K562 (cell line): Measurements from ENCODE around the gene ARNT2. TPM values are rescaled to one million over a fixed set of nuclear protein-coding genes. Genes with fewer than 3 reads are reported as not detected.

Experiments
- ATAC-seq: fragments of 200-7000 bp; cut with Tn5 transposase; 3 replicates; pipeline ENCODE4 v1.9.1; 2020; ENCODE audit warnings: moderate library complexity
- BruUV-seq: library from RNA; stranded (reverse); fragments of 400-500 nt; replicated peaks from 2 replicates; lab custom pipeline; 2021; lab: Mats Ljungman, UMichigan
- CTCF ChIA-PET: fragments of 300-600 bp; formaldehyde crosslinking; extraction: SDS; loops from one replicate; lab custom pipeline; 2021; ENCODE audit warnings: low intra/inter-chr PET ratio; lab: Yijun Ruan, JAX
- POLR2A ChIA-PET: fragments of 300-600, 350-650 bp; sonication (Branson Sonifier 250); formaldehyde crosslinking; extraction: SDS; loops from one replicate; lab custom pipeline; 2021; ENCODE audit warnings: antibody characterized with exemption, inconsistent platforms; lab: Yijun Ruan, JAX
- DNase-seq, 4 experiments: peaks; one replicate each; pipeline versions ENCODE4 v3.0.0 to v3.0.0-alpha.2; 2011 to 2018; ENCODE audit warnings: low spot score in 3 of 4, mixed read lengths in 3 of 4; ENCODE audit errors: extremely low read depth in 1 of 4
- FAIRE-seq: peaks from 2 replicates; lab custom pipeline; 2011; peaks lifted over from hg19 to GRCh38; lab: Jason Lieb, UNC
- H2AFZ ChIP-seq: 2 replicates; pipeline ENCODE4 v1.6.0; 2011; ENCODE audit warnings: low read depth, low read length, control low read depth, inconsistent platforms
- H3K27ac ChIP-seq: fragments of 200-600 bp; 3 replicates; pipeline ENCODE4 v1.8.0; 2011; ENCODE audit warnings: low read depth, mild to moderate bottlenecking, control low read depth, inconsistent platforms, low read length, moderate library complexity, mixed read lengths; ENCODE audit errors: extremely low read depth
- H3K27me3 ChIP-seq, 2 experiments: fragments of 300-600 bp in 1 of 2; 2 replicates in 1 of 2; 3 replicates in 1 of 2; pipeline versions ENCODE4 v1.6.0 to v1.8.0; 2011; ENCODE audit warnings: inconsistent platforms in 2 of 2, low read length in 2 of 2, mild to moderate bottlenecking in 1 of 2, mixed read lengths in 1 of 2, moderate library complexity in 1 of 2; ENCODE audit not compliant: control insufficient read depth in 2 of 2, insufficient read depth in 2 of 2
- H3K36me3 ChIP-seq: fragments of 300-600 bp; 3 replicates; pipeline ENCODE4 v1.8.0; 2011; ENCODE audit warnings: mild to moderate bottlenecking, low read length, inconsistent platforms; ENCODE audit not compliant: control insufficient read depth, insufficient read depth
- H3K4me1 ChIP-seq, 2 experiments: fragments of 200-600 bp in 1 of 2; replicated peaks in 1 of 2; 2 replicates in 1 of 2; 3 replicates in 1 of 2; pipeline versions ENCODE4 v1.5.1 to v1.8.0; 2011; ENCODE audit warnings: inconsistent platforms in 2 of 2, low read length in 2 of 2, mild to moderate bottlenecking in 1 of 2, mixed read lengths in 1 of 2, moderate library complexity in 1 of 2; ENCODE audit not compliant: control insufficient read depth in 2 of 2, insufficient read depth in 2 of 2
- H3K4me2 ChIP-seq: 2 replicates; pipeline ENCODE4 v1.6.1; 2011; ENCODE audit warnings: low read length, control low read depth, inconsistent platforms, mixed read lengths; ENCODE audit not compliant: insufficient read depth
- H3K4me3 ChIP-seq: fragments of 200-600 bp; sonication (generic), shearing (Covaris generic); 2 replicates; pipeline ENCODE4 v1.5.1; 2016; ENCODE audit warnings: control low read depth, inconsistent platforms
- H3K79me2 ChIP-seq: fragments of 200-600 bp; 3 replicates; pipeline ENCODE4 v1.8.0; 2011; ENCODE audit warnings: low read length, inconsistent platforms; ENCODE audit not compliant: control insufficient read depth, insufficient read depth
- H3K9ac ChIP-seq, 2 experiments: 2 replicates each; pipeline versions ENCODE4 v1.6.0 to v1.6.1; 2011; ENCODE audit warnings: low read depth in 2 of 2, low read length in 2 of 2, control low read depth in 1 of 2, inconsistent platforms in 1 of 2, mild to moderate bottlenecking in 1 of 2, mixed read lengths in 1 of 2; ENCODE audit not compliant: insufficient read depth in 1 of 2
- H3K9me1 ChIP-seq: one replicate; pipeline ENCODE4 v1.6.0; 2011; ENCODE audit warnings: inconsistent platforms, mild to moderate bottlenecking, low read length, moderate library complexity; ENCODE audit not compliant: control insufficient read depth, insufficient read depth
- H3K9me3 ChIP-seq: replicated peaks from 2 replicates; pipeline ENCODE4 v1.5.1; 2011; ENCODE audit warnings: low read depth, low read length, inconsistent platforms; ENCODE audit not compliant: control insufficient read depth, insufficient read depth
- H4K20me1 ChIP-seq: replicated peaks from 2 replicates; pipeline ENCODE4 v1.6.1; 2011; ENCODE audit warnings: low read length, inconsistent platforms, mixed read lengths; ENCODE audit not compliant: control insufficient read depth, insufficient read depth
- ARID2 ChIP-seq: fragments of 450-650 bp; IDR thresholded peaks from 2 replicates; pipeline ENCODE4 v1.6.1; 2017; ENCODE audit warnings: antibody characterized with exemption, mild to moderate bottlenecking
- ATF1 ChIP-seq, 2 experiments: fragments of 450-650 bp in 1 of 2; IDR thresholded peaks; 2 replicates each; pipeline ENCODE4 v1.6.1; 2016; ENCODE audit warnings: missing compliant biosample characterization in 1 of 2, missing genetic modification characterization in 1 of 2
- ATF6 ChIP-seq: sonication (generic); formaldehyde crosslinking; IDR thresholded peaks from 2 replicates; pipeline ENCODE4 v1.4.0; 2020; ENCODE audit warnings: mild to moderate bottlenecking, missing genetic modification reagents
- GABPA ChIP-seq: fragments of 200-800 bp; sonication (Bioruptor generic); conservative IDR thresholded peaks from 2 replicates; pipeline ENCODE4 v1.6.1; 2016; ENCODE audit warnings: low read depth, missing genetic modification characterization, missing compliant biosample characterization
- HNRNPH1 ChIP-seq: fragments of 200-400 bp; formaldehyde crosslinking; optimal IDR thresholded peaks from 2 replicates; pipeline ENCODE3; 2017; ENCODE audit warnings: low read depth, mild to moderate bottlenecking, low read length, moderate library complexity
- KLF1 ChIP-seq: fragments of 450-650 bp; IDR thresholded peaks from 2 replicates; pipeline ENCODE4 v1.6.1; 2016; ENCODE audit warnings: missing genetic modification characterization, missing compliant biosample characterization
- MAZ ChIP-seq, 2 experiments: fragments of 450-650 bp in 1 of 2; sonication (generic) in 1 of 2; formaldehyde crosslinking; IDR thresholded peaks in 1 of 2; conservative IDR thresholded peaks in 1 of 2; 2 replicates each; pipeline versions ENCODE4 v1.4.0 to v1.5.0; 2020; ENCODE audit warnings: mild to moderate bottlenecking in 1 of 2, missing genetic modification reagents in 1 of 2
- RAD21 ChIP-seq, 2 experiments: fragments of 250-450 bp in 1 of 2; fragments of 450-650 bp in 1 of 2; sonication (Bioruptor Pico) in 1 of 2; formaldehyde crosslinking in 1 of 2; IDR thresholded peaks in 1 of 2; conservative IDR thresholded peaks in 1 of 2; 2 replicates each; pipeline versions ENCODE4 v1.4.0 to v1.8.0; 2020 to 2022; ENCODE audit warnings: mild to moderate bottlenecking in 2 of 2, moderate library complexity in 1 of 2
- RB1 ChIP-seq: fragments of 450-650 bp; IDR thresholded peaks from 2 replicates; pipeline ENCODE4 v1.6.1; 2017; ENCODE audit warnings: low read depth, mild to moderate bottlenecking
- RBM39 ChIP-seq: fragments of 200-400 bp; formaldehyde crosslinking; optimal IDR thresholded peaks from 2 replicates; pipeline ENCODE3; 2018; ENCODE audit warnings: low read depth, low read length
- RFX7 ChIP-seq: fragments of 250-450 bp; sonication (Bioruptor Pico); IDR thresholded peaks from 2 replicates; pipeline ENCODE4 v1.5.1; 2021; ENCODE audit warnings: mild to moderate bottlenecking
- SMARCB1 ChIP-seq: IDR thresholded peaks from 2 replicates; pipeline ENCODE4 v1.6.1; 2011; ENCODE audit warnings: improper control_type of control experiment, low read depth; ENCODE audit not compliant: insufficient read length
- SNIP1 ChIP-seq: fragments of 450-650 bp; IDR thresholded peaks from 2 replicates; pipeline ENCODE4 v1.7.1; 2017; ENCODE audit warnings: low read depth, mild to moderate bottlenecking
- VEZF1 ChIP-seq: fragments of 200-800 bp; sonication (Bioruptor generic); IDR thresholded peaks from 2 replicates; pipeline ENCODE4 v1.6.1; 2017; ENCODE audit warnings: missing genetic modification characterization, missing compliant biosample characterization
- ZNF277 ChIP-seq: fragments of 250-450 bp; sonication (Bioruptor Pico); IDR thresholded peaks from 2 replicates; pipeline ENCODE4 v1.8.0; 2022; ENCODE audit warnings: inconsistent platforms, mild to moderate bottlenecking, moderate library complexity, borderline replicate concordance
- WGBS: fragments of 100-300 bp; shearing (Covaris generic); methylation state at CpG from one replicate; pipeline ENCODE4 v1.1.6; 2016; ENCODE audit warnings: low coverage, mixed read lengths; ENCODE audit not compliant: insufficient coverage; ENCODE audit errors: missing lambda C conversion rate; 5-methylcytosine and 5-hydroxymethylcytosine counted together
- in situ Hi-C: fragments of 300-500 bp; cut with MboI; formaldehyde crosslinking; loops from 4 replicates; pipeline ENCODE4 v1.15.0; 2018; ENCODE audit warnings: inconsistent platforms, mixed read lengths
- intact Hi-C: fragments of 100-400 bp; cut with micrococcal nuclease; formaldehyde crosslinking; loops from 2 replicates; pipeline ENCODE4 v1.14.2; 2022
- polyA plus RNA-seq, 8 experiments: library from polyadenylated mRNA; depleted of rRNA in 4 of 8; stranded (reverse) in 5 of 8; unstranded in 3 of 8; fragments of >200 nt; fragmentation: Nextera tagmentation in 2 of 8; fragmentation: Illumina TruSeq in 1 of 8; extraction: Ambion mirVana in 2 of 8; extraction: Trizol in 1 of 8; gene quantifications; 2 replicates each; pipeline versions ENCODE4 v1.2.1 to v1.2.3, GENCODE V29; 2011 to 2014; ENCODE audit warnings: inconsistent platforms in 1 of 8, missing spikeins in 1 of 8
- total RNA-seq, 7 experiments: library from RNA; depleted of rRNA in 6 of 7; stranded (reverse); fragments of >200 nt in 6 of 7; fragmentation: Illumina TruSeq in 2 of 7; extraction: Trizol in 2 of 7; gene quantifications; 2 replicates each; pipeline versions ENCODE4 v1.2.1 to v1.2.3, GENCODE V29; 2011 to 2021; ENCODE audit warnings: low replicate concordance in 1 of 7
- TF ChIP-seq, protein P1 (sequence below), 3 experiments: IDR thresholded peaks in 2 of 3; conservative IDR thresholded peaks in 1 of 3; 2 replicates each; pipeline ENCODE4 v1.5.1; 2011 to 2012; ENCODE audit warnings: low read length in 3 of 3, mild to moderate bottlenecking in 3 of 3, control low read depth in 2 of 3, improper control_type of control experiment in 1 of 3, inconsistent platforms in 1 of 3, low read depth in 1 of 3, mixed read lengths in 1 of 3, moderate library complexity in 1 of 3; ENCODE audit not compliant: insufficient read depth in 2 of 3

The ARNT2 gene
- total and polyA plus RNA-seq, 9 of the 15 experiments (the other 6 are each of a cell fraction or from before 2014, with no cell fraction given) = 0.01 TPM; not detected in 8

- BruUV-seq = no TSS peak
- CTCF ChIA-PET = no interaction called here
- no peak overlapping the region for H2AFZ ChIP-seq
Observed at GRCh38 chr15:80636675-80637074, 232.5 kb downstream of the ARNT2 start.

More at GRCh38 chr15:80636675-80637074, 232.5 kb downstream of the ARNT2 start:
- Histone ChIP-seq H3K4me1 (no peaks in the 10 kb centered on the region), H3K27ac (no peak overlapping the region), H3K36me3 (no peaks in the 10 kb centered on the region), H3K27me3 (peaks cover 0 to 4% of the 10 kb centered on the region in 2 experiments; a peak in 3 of 5 replicates)
- DNase-seq (peak in 2 of 4 experiments; percentile 6 to 13), FAIRE-seq (peak; percentile 23)
- WGBS = 2% methylated on average over 7 of the region's 7 CpGs
- in situ Hi-C loops = no loop called here
- POLR2A ChIA-PET = no interaction called here
- TF ChIP-seq VEZF1 (CRISPR knock-in tag) (0 out of 2 replicates have a peak, but pooled peaks have one; percentile 24), RB1 (no peak), MAZ (CRISPR knock-in tag; conservative IDR thresholded peaks at IDR 0.05 in 1 of 2, IDR thresholded peaks at IDR 0.05 in 1 of 2) (peak in 1 of 2 experiments; percentile 45; a peak in 1 of 4 replicates), GABPA (tag) (no peak), ARID2 (no peak), HNRNPH1 (no peak), RAD21 (CRISPR knock-in tag; conservative IDR thresholded peaks at IDR 0.05 in 1 of 2, IDR thresholded peaks at IDR 0.05 in 1 of 2) (peak in 1 of 2 experiments; percentile 26; a peak in 1 of 4 replicates), ATF6 (no peak), RFX7 (CRISPR knock-in tag) (no peak), SMARCB1 (no peak), RBM39 (no peak), KLF1 (tag) (no peak), SNIP1 (no peak), ATF1 (CRISPR knock-in tag; IDR thresholded peaks at IDR 0.05) (no peak), ATF1 (tag; IDR thresholded peaks at IDR 0.05) (no peak), ZNF277 (CRISPR knock-in tag) (no peak)
- TF ChIP-seq, protein P1, sequence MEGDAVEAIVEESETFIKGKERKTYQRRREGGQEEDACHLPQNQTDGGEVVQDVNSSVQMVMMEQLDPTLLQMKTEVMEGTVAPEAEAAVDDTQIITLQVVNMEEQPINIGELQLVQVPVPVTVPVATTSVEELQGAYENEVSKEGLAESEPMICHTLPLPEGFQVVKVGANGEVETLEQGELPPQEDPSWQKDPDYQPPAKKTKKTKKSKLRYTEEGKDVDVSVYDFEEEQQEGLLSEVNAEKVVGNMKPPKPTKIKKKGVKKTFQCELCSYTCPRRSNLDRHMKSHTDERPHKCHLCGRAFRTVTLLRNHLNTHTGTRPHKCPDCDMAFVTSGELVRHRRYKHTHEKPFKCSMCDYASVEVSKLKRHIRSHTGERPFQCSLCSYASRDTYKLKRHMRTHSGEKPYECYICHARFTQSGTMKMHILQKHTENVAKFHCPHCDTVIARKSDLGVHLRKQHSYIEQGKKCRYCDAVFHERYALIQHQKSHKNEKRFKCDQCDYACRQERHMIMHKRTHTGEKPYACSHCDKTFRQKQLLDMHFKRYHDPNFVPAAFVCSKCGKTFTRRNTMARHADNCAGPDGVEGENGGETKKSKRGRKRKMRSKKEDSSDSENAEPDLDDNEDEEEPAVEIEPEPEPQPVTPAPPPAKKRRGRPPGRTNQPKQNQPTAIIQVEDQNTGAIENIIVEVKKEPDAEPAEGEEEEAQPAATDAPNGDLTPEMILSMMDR (IDR thresholded peaks at IDR 0.05 in 2 of 3, conservative IDR thresholded peaks at IDR 0.05 in 1 of 3; ENCODE audit: insufficient read depth in 2 of 3, low read depth in 1 of 3, low read length in 3 of 3) = peak in 1 of 3 experiments; percentile 39; a peak in 2 of 6 replicates
- TF ChIP-seq, all 486 proteins: peak for 4
- Histone ChIP-seq H3K4me3 (no peak overlapping the region), H3K9me3 (peaks cover 2% of the 10 kb centered on the region; the same call in 1 of the 2 replicates), H4K20me1 (no peaks in the 10 kb centered on the region), H3K79me2 (no peaks in the 10 kb centered on the region), H3K4me2 (no peak overlapping the region), H3K9me1 (no peaks in the 10 kb centered on the region), H3K9ac (no peak overlapping the region)
- ATAC-seq = peak; percentile 71; the same call in 2 of the 3 replicates
- intact Hi-C loops = no loop called here
